HepG2 (cell line): ENCODE results near the gene PXMP4. TPM values are rescaled to one million over a fixed set of nuclear protein-coding genes. Genes with fewer than 3 reads are reported as not detected.

Experiments
- ASH2L ChIP-seq: fragments of 300-600, 200-600 bp; sonication (generic); IDR thresholded peaks from 2 replicates; pipeline ENCODE4 v1.7.0; 2017; ENCODE audit warnings: low read depth, mild to moderate bottlenecking, moderate library complexity, mixed read lengths, low read length; ENCODE audit not compliant: insufficient read length
- ESRRA ChIP-seq: sonication (generic); formaldehyde crosslinking; IDR thresholded peaks from 2 replicates; pipeline ENCODE4 v1.5.1; 2020; ENCODE audit warnings: mild to moderate bottlenecking, low read depth, missing genetic modification reagents
- MED8 ChIP-seq: sonication (generic); formaldehyde crosslinking; IDR thresholded peaks from 2 replicates; pipeline ENCODE4 v1.8.1; 2023; ENCODE audit warnings: mild to moderate bottlenecking, missing genetic modification reagents; ENCODE audit not compliant: insufficient replicate concordance
- MEF2D ChIP-seq: sonication (generic); formaldehyde crosslinking; IDR thresholded peaks from 2 replicates; pipeline ENCODE4 v1.5.1; 2020; ENCODE audit warnings: mild to moderate bottlenecking, missing genetic modification reagents
- MIXL1 ChIP-seq: IDR thresholded peaks from 2 replicates; pipeline ENCODE4 v1.6.1; 2016
- NCOA1 ChIP-seq: sonication (generic); formaldehyde crosslinking; IDR thresholded peaks from 2 replicates; pipeline ENCODE4 v1.9.0; 2021; ENCODE audit warnings: missing genetic modification reagents
- SRF ChIP-seq: IDR thresholded peaks from 2 replicates; pipeline ENCODE4 v1.6.1; 2011; ENCODE audit warnings: mild to moderate bottlenecking, low read depth, low read length, moderate library complexity
- TOE1 ChIP-seq: sonication (generic); formaldehyde crosslinking; IDR thresholded peaks from 2 replicates; pipeline ENCODE4 v1.4.0; 2020; ENCODE audit warnings: mild to moderate bottlenecking, missing genetic modification reagents
- ZBTB7B ChIP-seq: sonication (generic); formaldehyde crosslinking; IDR thresholded peaks from 2 replicates; pipeline ENCODE4 v1.4.0; 2020; ENCODE audit warnings: missing genetic modification reagents
- ZFP82 ChIP-seq: sonication (generic); formaldehyde crosslinking; IDR thresholded peaks from 2 replicates; pipeline ENCODE4 v1.5.1; 2020; ENCODE audit warnings: mild to moderate bottlenecking, missing genetic modification reagents, borderline replicate concordance
- ZMYM4 ChIP-seq: sonication (generic); formaldehyde crosslinking; IDR thresholded peaks from 2 replicates; pipeline ENCODE4 v1.8.1; 2023; ENCODE audit warnings: mild to moderate bottlenecking, missing genetic modification reagents
- ZNF317 ChIP-seq: sonication (generic); formaldehyde crosslinking; IDR thresholded peaks from 2 replicates; pipeline ENCODE4 v1.5.0; 2020; ENCODE audit warnings: mild to moderate bottlenecking, missing genetic modification reagents
- ZNF615 ChIP-seq: sonication (generic); formaldehyde crosslinking; IDR thresholded peaks from 2 replicates; pipeline ENCODE4 v1.5.0; 2020; ENCODE audit warnings: mild to moderate bottlenecking, missing genetic modification reagents, borderline replicate concordance
- ZNF792 ChIP-seq: IDR thresholded peaks from 2 replicates; pipeline ENCODE4 v1.6.1; 2016
- polyA plus RNA-seq, 8 experiments: library from polyadenylated mRNA; depleted of rRNA in 3 of 8; stranded (reverse) in 7 of 8; unstranded in 1 of 8; fragments of >200 nt; fragmentation: Illumina TruSeq in 4 of 8; extraction: Trizol in 4 of 8; gene quantifications; 2 replicates each; pipeline versions ENCODE4 v1.2.1 to v1.2.3, GENCODE V29; 2011 to 2016; ENCODE audit warnings: low read depth in 4 of 8, missing spikeins in 1 of 8, mixed read lengths in 1 of 8; ENCODE audit not compliant: insufficient read depth in 1 of 8
- total RNA-seq, 5 experiments: library from RNA; depleted of rRNA; stranded (reverse); fragments of >200 nt; fragmentation: Illumina TruSeq; extraction: Trizol; gene quantifications; 2 replicates each; pipeline ENCODE4 v1.2.3, GENCODE V29; 2016; ENCODE audit warnings: low read depth in 1 of 5
- TF ChIP-seq, protein P1 (sequence below): IDR thresholded peaks from 2 replicates; pipeline ENCODE4 v1.6.1; 2012; ENCODE audit warnings: inconsistent platforms
- TF ChIP-seq, protein P2 (sequence below): sonication (generic); formaldehyde crosslinking; IDR thresholded peaks from 2 replicates; pipeline ENCODE4 v1.9.0; 2021; ENCODE audit warnings: missing genetic modification reagents, borderline replicate concordance
- TF ChIP-seq, protein P3 (sequence below): sonication (generic); formaldehyde crosslinking; IDR thresholded peaks from 2 replicates; pipeline ENCODE4 v1.5.0; 2020; ENCODE audit warnings: mild to moderate bottlenecking, missing genetic modification reagents, borderline replicate concordance
- TF ChIP-seq, protein P4 (sequence below): IDR thresholded peaks from 2 replicates; pipeline ENCODE4 v1.6.1; 2016; ENCODE audit warnings: mild to moderate bottlenecking

The PXMP4 gene
- total and polyA plus RNA-seq, 2 of the 13 experiments (the other 11 are each of a cell fraction or from before 2014, with no cell fraction given) = not detected

DNA sequence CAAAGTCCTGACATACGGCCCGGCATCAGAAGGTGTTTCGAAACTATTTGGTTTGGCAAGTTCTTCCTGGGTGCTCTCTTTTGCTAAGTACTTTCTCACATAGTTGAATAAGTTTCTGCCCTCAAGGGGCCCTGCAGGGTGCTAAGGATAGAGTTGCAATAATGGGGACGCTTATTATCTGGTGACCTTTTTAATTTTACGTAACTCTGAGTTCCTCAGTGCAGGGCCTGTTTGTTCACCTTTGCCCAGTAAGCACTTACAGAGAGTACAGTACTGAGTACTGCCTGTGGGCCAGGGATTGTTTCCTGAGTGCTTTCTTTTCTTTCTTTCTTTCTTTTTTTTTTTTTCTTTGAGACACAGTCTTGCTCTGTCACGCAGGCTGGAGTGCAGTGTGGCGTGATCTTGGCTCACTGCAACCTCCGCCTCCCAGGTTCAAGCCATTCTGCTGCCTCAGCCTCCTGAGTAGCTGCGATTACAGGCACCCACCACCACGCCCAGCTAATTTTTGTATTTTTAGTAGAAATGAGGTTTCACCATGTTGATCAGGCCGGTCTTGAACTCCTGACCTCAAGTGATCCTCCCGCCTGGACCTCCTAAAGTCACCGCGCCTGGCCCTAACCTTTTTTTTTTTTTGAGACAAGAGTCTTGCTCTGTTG, 4.5 kb upstream of the PXMP4 start (continued):
- TF ChIP-seq ZNF615 (peak; percentile 84; the same call in 1 of the 2 replicates), MIXL1 (peak; percentile 83; the same call in 1 of the 2 replicates), ZBTB7B (peak; percentile 65; the same call in 1 of the 2 replicates), NCOA1 (no peak), SRF (0 out of 2 replicates have a peak, but pooled peaks have one; percentile 24), ASH2L (peak; percentile 49), TOE1 (CRISPR knock-in tag) (peak; percentile 50; the same call in 1 of the 2 replicates), ZFP82 (no peak), ZMYM4 (CRISPR knock-in tag) (peak; percentile 58), ZNF792 (CRISPR knock-in tag) (peak; percentile 20; the same call in 1 of the 2 replicates), ZNF317 (CRISPR knock-in tag) (peak; percentile 76; the same call in 1 of the 2 replicates), MED8 (CRISPR knock-in tag) (peak; percentile 45), ESRRA (CRISPR knock-in tag) (peak; percentile 74; the same call in 1 of the 2 replicates), MEF2D (CRISPR knock-in tag) (peak; percentile 50; the same call in 1 of the 2 replicates)
- TF ChIP-seq, protein P1, sequence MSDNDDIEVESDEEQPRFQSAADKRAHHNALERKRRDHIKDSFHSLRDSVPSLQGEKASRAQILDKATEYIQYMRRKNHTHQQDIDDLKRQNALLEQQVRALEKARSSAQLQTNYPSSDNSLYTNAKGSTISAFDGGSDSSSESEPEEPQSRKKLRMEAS = 0 out of 2 replicates have a peak, but pooled peaks have one; percentile 19
- TF ChIP-seq, protein P2, sequence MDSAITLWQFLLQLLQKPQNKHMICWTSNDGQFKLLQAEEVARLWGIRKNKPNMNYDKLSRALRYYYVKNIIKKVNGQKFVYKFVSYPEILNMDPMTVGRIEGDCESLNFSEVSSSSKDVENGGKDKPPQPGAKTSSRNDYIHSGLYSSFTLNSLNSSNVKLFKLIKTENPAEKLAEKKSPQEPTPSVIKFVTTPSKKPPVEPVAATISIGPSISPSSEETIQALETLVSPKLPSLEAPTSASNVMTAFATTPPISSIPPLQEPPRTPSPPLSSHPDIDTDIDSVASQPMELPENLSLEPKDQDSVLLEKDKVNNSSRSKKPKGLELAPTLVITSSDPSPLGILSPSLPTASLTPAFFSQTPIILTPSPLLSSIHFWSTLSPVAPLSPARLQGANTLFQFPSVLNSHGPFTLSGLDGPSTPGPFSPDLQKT (CRISPR knock-in tag) = no peak
- TF ChIP-seq, protein P3, sequence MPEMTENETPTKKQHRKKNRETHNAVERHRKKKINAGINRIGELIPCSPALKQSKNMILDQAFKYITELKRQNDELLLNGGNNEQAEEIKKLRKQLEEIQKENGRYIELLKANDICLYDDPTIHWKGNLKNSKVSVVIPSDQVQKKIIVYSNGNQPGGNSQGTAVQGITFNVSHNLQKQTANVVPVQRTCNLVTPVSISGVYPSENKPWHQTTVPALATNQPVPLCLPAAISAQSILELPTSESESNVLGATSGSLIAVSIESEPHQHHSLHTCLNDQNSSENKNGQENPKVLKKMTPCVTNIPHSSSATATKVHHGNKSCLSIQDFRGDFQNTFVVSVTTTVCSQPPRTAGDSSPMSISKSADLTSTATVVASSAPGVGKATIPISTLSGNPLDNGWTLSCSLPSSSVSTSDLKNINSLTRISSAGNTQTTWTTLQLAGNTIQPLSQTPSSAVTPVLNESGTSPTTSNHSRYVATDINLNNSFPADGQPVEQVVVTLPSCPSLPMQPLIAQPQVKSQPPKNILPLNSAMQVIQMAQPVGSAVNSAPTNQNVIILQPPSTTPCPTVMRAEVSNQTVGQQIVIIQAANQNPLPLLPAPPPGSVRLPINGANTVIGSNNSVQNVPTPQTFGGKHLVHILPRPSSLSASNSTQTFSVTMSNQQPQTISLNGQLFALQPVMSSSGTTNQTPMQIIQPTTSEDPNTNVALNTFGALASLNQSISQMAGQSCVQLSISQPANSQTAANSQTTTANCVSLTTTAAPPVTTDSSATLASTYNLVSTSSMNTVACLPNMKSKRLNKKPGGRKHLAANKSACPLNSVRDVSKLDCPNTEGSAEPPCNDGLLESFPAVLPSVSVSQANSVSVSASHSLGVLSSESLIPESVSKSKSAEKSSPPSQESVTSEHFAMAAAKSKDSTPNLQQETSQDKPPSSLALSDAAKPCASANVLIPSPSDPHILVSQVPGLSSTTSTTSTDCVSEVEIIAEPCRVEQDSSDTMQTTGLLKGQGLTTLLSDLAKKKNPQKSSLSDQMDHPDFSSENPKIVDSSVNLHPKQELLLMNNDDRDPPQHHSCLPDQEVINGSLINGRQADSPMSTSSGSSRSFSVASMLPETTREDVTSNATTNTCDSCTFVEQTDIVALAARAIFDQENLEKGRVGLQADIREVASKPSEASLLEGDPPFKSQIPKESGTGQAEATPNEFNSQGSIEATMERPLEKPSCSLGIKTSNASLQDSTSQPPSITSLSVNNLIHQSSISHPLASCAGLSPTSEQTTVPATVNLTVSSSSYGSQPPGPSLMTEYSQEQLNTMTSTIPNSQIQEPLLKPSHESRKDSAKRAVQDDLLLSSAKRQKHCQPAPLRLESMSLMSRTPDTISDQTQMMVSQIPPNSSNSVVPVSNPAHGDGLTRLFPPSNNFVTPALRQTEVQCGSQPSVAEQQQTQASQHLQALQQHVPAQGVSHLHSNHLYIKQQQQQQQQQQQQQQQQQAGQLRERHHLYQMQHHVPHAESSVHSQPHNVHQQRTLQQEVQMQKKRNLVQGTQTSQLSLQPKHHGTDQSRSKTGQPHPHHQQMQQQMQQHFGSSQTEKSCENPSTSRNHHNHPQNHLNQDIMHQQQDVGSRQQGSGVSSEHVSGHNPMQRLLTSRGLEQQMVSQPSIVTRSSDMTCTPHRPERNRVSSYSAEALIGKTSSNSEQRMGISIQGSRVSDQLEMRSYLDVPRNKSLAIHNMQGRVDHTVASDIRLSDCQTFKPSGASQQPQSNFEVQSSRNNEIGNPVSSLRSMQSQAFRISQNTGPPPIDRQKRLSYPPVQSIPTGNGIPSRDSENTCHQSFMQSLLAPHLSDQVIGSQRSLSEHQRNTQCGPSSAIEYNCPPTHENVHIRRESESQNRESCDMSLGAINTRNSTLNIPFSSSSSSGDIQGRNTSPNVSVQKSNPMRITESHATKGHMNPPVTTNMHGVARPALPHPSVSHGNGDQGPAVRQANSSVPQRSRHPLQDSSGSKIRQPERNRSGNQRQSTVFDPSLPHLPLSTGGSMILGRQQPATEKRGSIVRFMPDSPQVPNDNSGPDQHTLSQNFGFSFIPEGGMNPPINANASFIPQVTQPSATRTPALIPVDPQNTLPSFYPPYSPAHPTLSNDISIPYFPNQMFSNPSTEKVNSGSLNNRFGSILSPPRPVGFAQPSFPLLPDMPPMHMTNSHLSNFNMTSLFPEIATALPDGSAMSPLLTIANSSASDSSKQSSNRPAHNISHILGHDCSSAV (CRISPR knock-in tag) = 0 out of 2 replicates have a peak, but pooled peaks have one; percentile 37
- TF ChIP-seq, protein P4, sequence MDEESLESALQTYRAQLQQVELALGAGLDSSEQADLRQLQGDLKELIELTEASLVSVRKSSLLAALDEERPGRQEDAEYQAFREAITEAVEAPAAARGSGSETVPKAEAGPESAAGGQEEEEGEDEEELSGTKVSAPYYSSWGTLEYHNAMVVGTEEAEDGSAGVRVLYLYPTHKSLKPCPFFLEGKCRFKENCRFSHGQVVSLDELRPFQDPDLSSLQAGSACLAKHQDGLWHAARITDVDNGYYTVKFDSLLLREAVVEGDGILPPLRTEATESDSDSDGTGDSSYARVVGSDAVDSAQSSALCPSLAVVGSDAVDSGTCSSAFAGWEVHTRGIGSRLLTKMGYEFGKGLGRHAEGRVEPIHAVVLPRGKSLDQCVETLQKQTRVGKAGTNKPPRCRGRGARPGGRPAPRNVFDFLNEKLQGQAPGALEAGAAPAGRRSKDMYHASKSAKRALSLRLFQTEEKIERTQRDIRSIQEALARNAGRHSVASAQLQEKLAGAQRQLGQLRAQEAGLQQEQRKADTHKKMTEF (CRISPR knock-in tag) = peak; percentile 90
